ENCODE measurements around the gene LCNL1. TPM values are rescaled to one million over a fixed set of nuclear protein-coding genes. Genes with fewer than 3 reads are reported as not detected.
A peak's percentile ranks its signal among the peaks of the same experiment; 100 is the strongest.

Gene LCNL1
- total RNA-seq, 1 donor from 2014 or later = 2.0 TPM

GRCh38 chr9:136983656-136984314 is 992 bp downstream of the LCNL1 start:
- Histone ChIP-seq H3K36me3 (no peaks in the 10 kb centered on the region), H3K27me3 (peaks cover 6% of the 10 kb centered on the region)

DNA sequence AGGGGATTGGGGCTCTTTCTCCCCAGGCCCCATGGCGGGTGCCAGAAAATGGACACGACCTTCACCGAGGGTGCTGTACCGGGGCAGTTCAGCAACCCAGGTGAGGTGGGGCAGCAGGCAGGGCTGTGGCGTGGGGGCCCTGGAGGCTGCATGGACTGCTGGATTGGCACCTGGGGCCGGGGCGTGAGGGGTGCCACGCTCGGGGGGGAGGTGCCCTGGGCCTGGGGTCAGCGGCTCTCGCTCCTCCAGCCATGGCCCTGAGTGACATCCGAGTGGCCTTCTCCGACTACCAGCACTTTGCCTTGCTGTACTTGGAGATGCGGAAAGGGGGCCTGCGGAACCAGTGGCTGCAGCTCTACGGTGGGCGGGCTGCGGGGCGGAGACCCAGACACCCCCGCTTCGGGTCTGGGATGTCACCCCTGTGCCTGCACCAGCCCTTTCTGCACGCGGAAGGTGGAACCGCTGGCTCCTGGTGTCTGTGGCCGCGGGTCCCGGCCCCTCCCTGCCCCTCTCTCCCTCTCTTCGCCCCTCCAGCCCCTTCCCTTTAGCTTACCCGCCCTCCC is 1.8 kb downstream of the LCNL1 start:
- DNase-seq (ENCODE audit: extremely low spot score in 2 of 2) = no peak
- no peaks in the 10 kb centered on the region for H3K36me3 ChIP-seq
- H3K4me1 ChIP-seq = peaks cover 28% of the 10 kb centered on the region
- TF ChIP-seq POLR2AphosphoS5 (IDR thresholded peaks at IDR 0.05; ENCODE audit: insufficient read depth in 1 of 2, low read depth in 1 of 2) = peak in 1 of 2 donors; percentile 6
- TF ChIP-seq, protein P1, sequence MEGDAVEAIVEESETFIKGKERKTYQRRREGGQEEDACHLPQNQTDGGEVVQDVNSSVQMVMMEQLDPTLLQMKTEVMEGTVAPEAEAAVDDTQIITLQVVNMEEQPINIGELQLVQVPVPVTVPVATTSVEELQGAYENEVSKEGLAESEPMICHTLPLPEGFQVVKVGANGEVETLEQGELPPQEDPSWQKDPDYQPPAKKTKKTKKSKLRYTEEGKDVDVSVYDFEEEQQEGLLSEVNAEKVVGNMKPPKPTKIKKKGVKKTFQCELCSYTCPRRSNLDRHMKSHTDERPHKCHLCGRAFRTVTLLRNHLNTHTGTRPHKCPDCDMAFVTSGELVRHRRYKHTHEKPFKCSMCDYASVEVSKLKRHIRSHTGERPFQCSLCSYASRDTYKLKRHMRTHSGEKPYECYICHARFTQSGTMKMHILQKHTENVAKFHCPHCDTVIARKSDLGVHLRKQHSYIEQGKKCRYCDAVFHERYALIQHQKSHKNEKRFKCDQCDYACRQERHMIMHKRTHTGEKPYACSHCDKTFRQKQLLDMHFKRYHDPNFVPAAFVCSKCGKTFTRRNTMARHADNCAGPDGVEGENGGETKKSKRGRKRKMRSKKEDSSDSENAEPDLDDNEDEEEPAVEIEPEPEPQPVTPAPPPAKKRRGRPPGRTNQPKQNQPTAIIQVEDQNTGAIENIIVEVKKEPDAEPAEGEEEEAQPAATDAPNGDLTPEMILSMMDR (IDR thresholded peaks at IDR 0.05) = no peak
- no peak for TF ChIP-seq POLR2A (IDR thresholded peaks at IDR 0.05)
- H3K4me3 ChIP-seq = no peak overlapping the region
- no peak overlapping the region for H3K27ac ChIP-seq
- H3K27me3 ChIP-seq = peaks cover 6% of the 10 kb centered on the region
- no peaks in the 10 kb centered on the region for H3K9me3 ChIP-seq
- intact Hi-C loops (cut with DNase I) = no loop called here

More at GRCh38 chr9:136983656-136984314, 992 bp downstream of the LCNL1 start:
- no peak for DNase-seq (ENCODE audit: extremely low spot score in 2 of 2)
- intact Hi-C loops (cut with DNase I) = no loop called here
- peaks cover 28% of the 10 kb centered on the region for H3K4me1 ChIP-seq
- no peak overlapping the region for H3K4me3 ChIP-seq
- TF ChIP-seq POLR2AphosphoS5 (IDR thresholded peaks at IDR 0.05; ENCODE audit: insufficient read depth in 1 of 2, low read depth in 1 of 2) (no peak), POLR2A (IDR thresholded peaks at IDR 0.05) (no peak)
- TF ChIP-seq, protein P1 (IDR thresholded peaks at IDR 0.05) = no peak
- H3K27ac ChIP-seq = no peak overlapping the region
- H3K9me3 ChIP-seq = no peaks in the 10 kb centered on the region

DNA sequence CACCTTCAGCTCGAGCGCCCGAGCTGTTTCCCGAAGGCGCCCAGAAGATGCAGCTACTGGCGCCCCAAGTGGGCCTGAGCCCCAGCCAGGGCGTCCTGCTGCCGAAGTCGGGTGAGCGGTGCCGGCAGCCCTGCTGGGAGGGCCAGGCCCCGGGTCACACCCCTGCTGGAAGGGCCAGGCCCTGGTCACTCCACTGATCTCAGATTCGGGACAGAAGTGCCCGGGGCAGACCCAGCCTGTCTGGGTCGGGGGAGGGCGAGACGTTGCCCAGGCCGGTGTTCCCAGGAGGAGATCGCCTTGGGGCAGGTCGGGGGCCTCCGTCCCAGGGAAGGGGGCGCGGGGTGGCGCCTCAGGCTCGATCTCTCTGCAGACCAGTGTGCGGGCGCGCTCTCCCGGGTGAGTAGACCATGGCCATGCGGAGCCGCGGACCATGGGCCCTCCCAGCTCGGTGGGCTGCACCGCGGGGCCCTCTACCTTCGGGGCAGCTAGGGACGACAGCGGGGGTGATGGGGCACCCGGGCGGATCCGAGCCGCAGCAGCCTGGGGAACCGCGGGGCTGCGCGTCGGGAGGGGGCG is 2.3 kb downstream of the LCNL1 start:
- Histone ChIP-seq H3K4me1 (peaks cover 28% of the 10 kb centered on the region), H3K9me3 (no peaks in the 10 kb centered on the region), H3K4me3 (peak overlapping the region in 1 of 2 donors; percentile 2), H3K27ac (no peak overlapping the region), H3K36me3 (no peaks in the 10 kb centered on the region), H3K27me3 (peaks cover 6% of the 10 kb centered on the region)
- intact Hi-C loops (cut with DNase I) = no loop called here
- TF ChIP-seq, protein P1 (IDR thresholded peaks at IDR 0.05) = no peak
- TF ChIP-seq POLR2A (IDR thresholded peaks at IDR 0.05) (no peak), POLR2AphosphoS5 (IDR thresholded peaks at IDR 0.05; ENCODE audit: insufficient read depth in 1 of 2, low read depth in 1 of 2) (no peak)
- no peak for DNase-seq (ENCODE audit: extremely low spot score in 2 of 2)

DNA sequence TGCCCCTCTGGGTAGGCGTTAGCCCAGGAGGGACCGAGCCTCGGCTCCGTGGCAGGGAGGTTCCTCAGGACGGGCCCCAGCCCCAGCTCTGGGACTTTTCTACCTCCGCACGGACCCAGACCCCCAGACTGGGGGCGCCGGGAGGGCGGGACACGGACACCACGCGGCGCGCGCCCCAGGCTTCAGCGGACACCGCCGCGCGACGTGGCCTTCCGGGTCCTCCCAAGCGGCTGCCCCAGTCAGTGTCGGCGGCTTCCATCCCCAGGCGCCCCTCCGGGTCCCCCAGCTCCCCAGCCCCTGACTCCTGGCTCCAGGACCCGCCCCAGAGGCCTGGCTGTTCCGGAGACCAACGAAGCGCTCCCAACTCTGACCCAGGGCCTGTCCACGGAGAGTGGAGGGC is 3.1 kb downstream of the LCNL1 start:
- no peaks in the 10 kb centered on the region for H3K9me3 ChIP-seq
- peaks cover 26% of the 10 kb centered on the region for H3K4me1 ChIP-seq
- DNase-seq (ENCODE audit: extremely low spot score in 2 of 2) = no peak
- no peak overlapping the region for H3K4me3 ChIP-seq
- intact Hi-C loops (cut with DNase I) = no loop called here
- H3K27ac ChIP-seq = no peak overlapping the region
- H3K27me3 ChIP-seq = peaks cover 6% of the 10 kb centered on the region
- TF ChIP-seq POLR2AphosphoS5 (IDR thresholded peaks at IDR 0.05; ENCODE audit: insufficient read depth in 1 of 2, low read depth in 1 of 2) = no peak
- no peaks in the 10 kb centered on the region for H3K36me3 ChIP-seq

- peaks cover 6% of the 10 kb centered on the region for H3K27me3 ChIP-seq
These were observed 6.1 kb downstream of the LCNL1 start for GRCh38 chr9:136988872-136989271.

More at GRCh38 chr9:136988872-136989271, 6.1 kb downstream of the LCNL1 start:
- intact Hi-C loops (cut with DNase I) = no loop called here
- Histone ChIP-seq H3K27ac (no peak overlapping the region), H3K4me3 (no peak overlapping the region), H3K36me3 (no peaks in the 10 kb centered on the region), H3K9me3 (no peaks in the 10 kb centered on the region), H3K4me1 (peaks cover 40% of the 10 kb centered on the region)
- TF ChIP-seq, protein P1 (IDR thresholded peaks at IDR 0.05) = no peak
- TF ChIP-seq POLR2AphosphoS5 (IDR thresholded peaks at IDR 0.05; ENCODE audit: insufficient read depth in 1 of 2, low read depth in 1 of 2) (no peak), POLR2A (IDR thresholded peaks at IDR 0.05) (no peak)
- DNase-seq (ENCODE audit: extremely low spot score in 2 of 2) = no peak

Data from vagina (tissue), 2 donors.